ENCODE results near the gene DDX5.

DNA sequence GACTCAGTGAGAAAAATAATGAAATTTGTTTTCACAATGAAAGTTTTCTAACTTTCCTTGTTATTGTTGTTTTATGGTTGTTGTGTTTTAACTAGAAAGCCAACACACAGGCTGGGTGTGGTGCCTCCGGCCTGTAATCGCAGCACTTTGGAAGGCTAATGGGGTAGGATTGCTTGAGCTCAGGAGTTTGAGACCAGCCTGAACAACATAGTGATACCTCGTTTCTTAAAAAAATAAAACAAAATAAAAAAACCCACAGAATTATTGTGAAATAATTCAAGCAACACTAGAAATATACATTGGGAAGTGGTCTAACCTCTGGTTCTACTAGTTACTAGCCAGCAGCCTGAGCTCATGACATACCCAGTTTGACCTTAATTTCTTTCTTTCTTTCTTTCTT lies 56.5 kb downstream of the DDX5 start:
- TF ChIP-seq POLR2A (IDR thresholded peaks at IDR 0.05; ENCODE audit: low read depth, low read length) (no peak), TAF1 (IDR thresholded peaks at IDR 0.05; ENCODE audit: borderline replicate concordance, low read depth, low read length) (no peak), POLR2AphosphoS5 (IDR thresholded peaks at IDR 0.05; ENCODE audit: low read depth, low read length) (no peak)
